Mucosa of rectum (tissue), 2 donors: ENCODE results near the gene OCA2.

Source experiments
- H3K27ac ChIP-seq, 2 donors: one replicate each; pipeline ENCODE4 v1.7.0; 2013; ENCODE audit warnings: inconsistent platforms in 2 of 2, low read depth in 2 of 2, low read length in 2 of 2
- H3K27me3 ChIP-seq, 2 donors: one replicate each; pipeline ENCODE4 v1.7.0; 2013; ENCODE audit warnings: low read length in 2 of 2; ENCODE audit not compliant: control insufficient read depth in 2 of 2, insufficient read depth in 2 of 2
- H3K36me3 ChIP-seq, 2 donors: one replicate each; pipeline ENCODE4 v1.7.0; 2013; ENCODE audit warnings: low read length in 2 of 2; ENCODE audit not compliant: control insufficient read depth in 2 of 2, insufficient read depth in 2 of 2
- H3K4me1 ChIP-seq, 2 donors: one replicate each; pipeline ENCODE4 v1.7.0; 2013; ENCODE audit warnings: low read length in 2 of 2, mild to moderate bottlenecking in 1 of 2; ENCODE audit not compliant: control insufficient read depth in 2 of 2, insufficient read depth in 2 of 2
- H3K4me3 ChIP-seq, 2 donors: one replicate each; pipeline ENCODE4 v1.7.0; 2013; ENCODE audit warnings: low read length in 2 of 2
- H3K9ac ChIP-seq, 2 donors: one replicate each; pipeline ENCODE4 v1.7.0; 2013; ENCODE audit warnings: low read length in 2 of 2, low read depth in 1 of 2, mild to moderate bottlenecking in 1 of 2
- H3K9me3 ChIP-seq, 2 donors: one replicate each; pipeline ENCODE4 v1.7.0; 2013; ENCODE audit warnings: low read length in 2 of 2; ENCODE audit not compliant: control insufficient read depth in 2 of 2
- donor health status: healthy.
- donor health status: Normal muscosa, but diverticular disease.

Gene OCA2

DNA sequence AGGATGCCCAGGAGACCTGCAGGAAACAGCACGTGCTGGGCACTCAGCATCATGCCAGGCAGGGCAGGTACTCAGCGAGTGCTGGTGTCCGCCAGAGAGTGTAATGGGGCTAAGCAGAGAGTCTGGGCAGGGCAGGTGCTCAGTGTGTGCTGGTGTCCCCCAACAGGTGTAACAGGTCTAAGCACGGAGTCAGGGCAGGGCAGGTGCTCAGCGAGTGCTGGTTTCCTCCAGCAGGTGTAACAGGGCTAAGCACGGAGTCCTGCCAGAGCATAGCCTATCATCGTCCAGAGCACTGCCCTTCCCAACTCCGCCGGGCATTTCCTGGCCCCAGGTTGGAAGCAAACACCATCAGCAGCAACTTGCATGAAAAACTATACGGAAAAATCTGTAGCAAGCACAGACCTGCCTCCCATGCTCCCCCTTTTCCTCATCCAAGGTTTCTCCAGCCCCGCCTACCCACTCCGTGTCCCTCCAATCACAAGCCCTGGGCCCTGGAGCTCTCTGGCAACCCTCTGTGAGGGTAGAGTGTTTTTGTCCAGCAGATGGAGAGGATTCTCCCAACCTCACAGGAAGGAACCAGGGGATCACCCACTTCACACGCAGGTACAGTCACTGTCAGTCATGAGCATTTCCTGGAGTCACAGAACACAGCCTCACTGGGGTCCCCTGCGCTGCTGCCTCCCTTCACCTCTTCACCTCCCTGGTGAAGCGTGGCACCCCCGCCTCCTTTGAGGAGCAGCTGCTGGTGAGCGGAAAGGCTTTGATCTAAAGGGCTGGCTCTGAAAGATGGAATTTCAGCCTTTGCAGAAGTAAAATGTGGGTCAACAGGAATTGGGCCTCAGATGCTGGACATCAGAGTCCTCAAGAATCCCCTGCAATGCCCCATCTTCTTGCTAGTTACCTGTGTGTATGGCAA lies 302.5 kb downstream of the OCA2 start:
- Histone ChIP-seq H3K4me1 (no peaks in the 10 kb centered on the region), H3K27me3 (no peaks in the 10 kb centered on the region), H3K36me3 (no peaks in the 10 kb centered on the region), H3K9me3 (peaks cover 3 to 6% of the 10 kb centered on the region in 2 donors), H3K4me3 (no peak overlapping the region), H3K27ac (no peak overlapping the region), H3K9ac (no peak overlapping the region)

DNA sequence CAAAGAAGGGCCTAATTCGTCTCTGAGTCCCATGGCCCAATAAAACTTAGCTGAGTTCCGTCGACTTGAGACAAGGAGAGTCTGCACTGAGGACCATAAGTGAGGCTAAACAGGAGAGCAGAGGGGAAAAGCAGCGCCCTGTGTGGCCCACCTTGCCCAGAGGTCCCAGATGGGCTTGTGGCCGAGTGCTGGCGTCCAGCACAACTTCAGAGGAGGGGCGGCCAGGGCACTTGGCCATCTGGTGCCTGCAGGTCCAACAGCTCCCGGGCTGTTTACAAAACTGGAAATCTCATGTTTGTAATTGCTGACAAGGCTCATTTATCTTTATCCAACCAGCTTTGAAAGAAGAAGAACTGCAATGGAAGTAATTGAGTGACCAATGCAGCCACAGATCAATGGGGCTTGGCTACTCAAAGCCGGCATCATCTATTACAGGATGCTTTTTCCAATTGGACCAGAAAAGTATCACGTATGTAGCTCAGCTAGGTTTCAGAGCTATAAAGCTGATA lies 306.3 kb downstream of the OCA2 start:
- H3K9me3 ChIP-seq = peaks cover 3% of the 10 kb centered on the region in 2 donors
- no peak overlapping the region for H3K4me3 ChIP-seq
- no peak overlapping the region for H3K9ac ChIP-seq
- H3K4me1 ChIP-seq = no peaks in the 10 kb centered on the region
- no peaks in the 10 kb centered on the region for H3K27me3 ChIP-seq
- H3K27ac ChIP-seq = no peak overlapping the region
- no peaks in the 10 kb centered on the region for H3K36me3 ChIP-seq

DNA sequence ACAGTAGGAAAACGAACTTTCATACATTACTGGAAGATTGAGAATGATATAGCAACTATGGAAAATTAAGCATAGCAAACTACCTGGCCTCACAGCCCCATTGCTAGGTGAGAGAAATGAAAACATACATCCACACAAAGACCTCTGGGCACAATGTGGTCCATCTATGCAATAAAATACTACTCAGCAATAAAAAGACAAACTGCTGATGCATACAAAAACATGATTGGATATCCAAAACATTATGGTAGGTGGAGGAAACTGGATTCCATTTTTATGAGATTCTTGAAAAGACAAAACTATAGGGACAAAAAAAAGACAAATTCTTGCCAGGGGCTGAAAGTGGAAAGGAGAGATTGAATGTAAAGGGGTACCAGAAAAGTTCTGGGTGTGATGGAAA lies 308.8 kb downstream of the OCA2 start:
- Histone ChIP-seq H3K36me3 (no peaks in the 10 kb centered on the region), H3K9ac (no peak overlapping the region), H3K4me3 (no peak overlapping the region), H3K9me3 (no peaks in the 10 kb centered on the region), H3K27ac (no peak overlapping the region), H3K4me1 (no peaks in the 10 kb centered on the region), H3K27me3 (no peaks in the 10 kb centered on the region)

DNA sequence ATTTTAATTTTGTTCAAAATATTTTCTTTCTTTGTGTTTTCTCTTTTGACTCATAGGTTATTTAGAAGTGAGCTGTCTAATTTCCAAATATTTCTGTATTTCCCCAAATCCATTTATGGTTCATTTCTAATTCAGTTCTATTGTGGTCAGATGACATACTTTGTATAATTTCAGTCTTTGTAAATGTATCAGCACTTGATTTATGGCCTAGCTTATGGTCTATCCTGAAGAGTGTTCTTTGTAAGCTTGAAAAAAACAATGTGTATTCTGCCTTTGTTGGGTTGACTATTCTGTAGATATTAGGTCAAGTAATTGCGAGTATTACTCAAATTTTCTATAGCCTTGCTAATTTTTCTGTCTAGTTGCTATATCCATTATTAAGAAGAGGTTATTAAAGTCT lies 311.2 kb downstream of the OCA2 start:
- Histone ChIP-seq H3K27me3 (no peaks in the 10 kb centered on the region), H3K4me1 (no peaks in the 10 kb centered on the region), H3K9ac (no peak overlapping the region), H3K27ac (no peak overlapping the region), H3K4me3 (no peak overlapping the region), H3K36me3 (no peaks in the 10 kb centered on the region), H3K9me3 (no peaks in the 10 kb centered on the region)

DNA sequence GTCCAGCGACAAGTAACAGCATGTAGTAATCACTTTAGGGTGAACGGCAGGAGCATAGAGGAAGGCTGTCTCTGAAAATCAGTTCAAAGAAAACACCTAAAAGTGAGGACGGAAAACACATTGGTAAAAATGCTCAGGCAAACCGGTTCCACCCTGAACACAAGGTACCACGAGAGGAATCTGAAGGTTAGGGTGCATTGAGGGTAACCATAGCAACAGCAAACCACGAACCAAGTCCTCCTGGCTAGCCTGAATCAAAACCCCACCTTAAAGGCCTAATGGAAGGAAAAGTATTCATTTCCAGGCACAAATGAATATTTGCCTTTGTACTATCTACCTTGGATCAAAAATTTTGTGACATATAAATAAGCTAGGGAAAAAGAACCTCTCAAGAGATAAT lies 315.0 kb downstream of the OCA2 start:
- Histone ChIP-seq H3K4me1 (no peaks in the 10 kb centered on the region), H3K4me3 (no peak overlapping the region), H3K27me3 (no peaks in the 10 kb centered on the region), H3K9me3 (peaks cover 0 to 5% of the 10 kb centered on the region in 2 donors), H3K9ac (no peak overlapping the region), H3K27ac (no peak overlapping the region), H3K36me3 (no peaks in the 10 kb centered on the region)

DNA sequence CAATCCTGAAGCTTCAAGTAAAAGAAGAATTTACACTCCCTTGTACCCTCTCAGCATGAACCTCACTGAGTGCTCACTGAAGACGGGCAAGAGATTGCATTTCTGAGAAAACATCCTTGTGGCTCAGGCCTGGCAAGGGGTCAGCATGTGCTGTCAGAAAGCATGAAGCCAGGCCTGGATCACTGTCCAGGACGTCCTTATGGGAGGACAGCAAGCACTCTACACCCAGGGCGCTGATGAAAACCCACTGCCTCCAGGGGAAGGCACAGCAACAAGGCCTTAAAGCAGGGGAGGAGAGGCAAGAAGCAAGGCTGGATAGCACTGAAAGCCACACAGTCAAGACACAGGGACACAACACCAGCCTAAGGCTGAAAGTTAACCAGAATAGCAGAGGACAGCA lies 315.4 kb downstream of the OCA2 start:
- no peaks in the 10 kb centered on the region for H3K36me3 ChIP-seq
- H3K9ac ChIP-seq = no peak overlapping the region
- H3K27me3 ChIP-seq = no peaks in the 10 kb centered on the region
- no peak overlapping the region for H3K27ac ChIP-seq
- no peaks in the 10 kb centered on the region for H3K4me1 ChIP-seq
- peaks cover 0 to 5% of the 10 kb centered on the region in 2 donors for H3K9me3 ChIP-seq
- H3K4me3 ChIP-seq = no peak overlapping the region

DNA sequence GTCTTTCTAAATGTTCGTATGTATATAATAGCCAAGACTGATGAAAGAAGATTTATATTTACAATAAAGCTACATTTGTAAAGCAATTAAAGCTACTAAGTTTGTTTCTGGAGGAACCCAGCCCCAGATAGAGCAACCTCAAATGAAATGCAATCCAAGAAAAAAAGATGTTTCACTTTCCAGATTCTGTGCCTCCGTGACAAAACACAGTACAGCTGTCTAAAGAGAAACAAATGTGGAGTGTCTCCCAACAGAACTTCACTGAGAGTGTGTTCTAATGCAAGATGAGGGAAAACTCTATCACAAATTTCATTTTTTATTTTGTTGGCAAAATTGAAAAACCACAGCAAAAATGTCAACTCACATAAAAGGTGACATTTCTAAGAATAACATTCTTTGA lies 317.0 kb downstream of the OCA2 start:
- Histone ChIP-seq H3K36me3 (no peaks in the 10 kb centered on the region), H3K9ac (no peak overlapping the region), H3K9me3 (peaks cover 0 to 5% of the 10 kb centered on the region in 2 donors), H3K27ac (no peak overlapping the region), H3K27me3 (no peaks in the 10 kb centered on the region), H3K4me1 (no peaks in the 10 kb centered on the region), H3K4me3 (no peak overlapping the region)

DNA sequence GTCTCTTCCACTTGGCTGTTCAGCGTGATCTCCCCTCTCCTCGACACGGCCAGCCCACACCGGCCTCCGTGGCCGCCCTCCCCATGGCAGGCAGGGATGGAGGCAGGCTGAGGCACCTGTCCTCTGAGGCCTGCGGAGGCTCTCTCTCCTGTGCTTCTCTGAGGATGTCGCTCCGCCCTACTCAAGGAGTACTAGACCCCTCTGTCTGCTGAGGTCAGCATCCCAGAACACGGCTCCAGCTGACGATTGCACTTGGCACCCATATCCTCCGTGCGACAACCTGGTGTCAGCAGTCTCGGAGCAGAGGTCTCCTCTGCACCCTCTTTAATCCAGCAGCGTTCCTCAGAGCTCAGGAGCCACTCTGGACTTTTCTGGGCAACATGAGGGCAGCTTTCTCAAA lies 322.6 kb downstream of the OCA2 start:
- Histone ChIP-seq H3K4me1 (no peaks in the 10 kb centered on the region), H3K27ac (no peak overlapping the region), H3K9ac (no peak overlapping the region), H3K4me3 (no peak overlapping the region), H3K27me3 (no peaks in the 10 kb centered on the region), H3K36me3 (no peaks in the 10 kb centered on the region), H3K9me3 (peaks cover 3 to 7% of the 10 kb centered on the region in 2 donors)

DNA sequence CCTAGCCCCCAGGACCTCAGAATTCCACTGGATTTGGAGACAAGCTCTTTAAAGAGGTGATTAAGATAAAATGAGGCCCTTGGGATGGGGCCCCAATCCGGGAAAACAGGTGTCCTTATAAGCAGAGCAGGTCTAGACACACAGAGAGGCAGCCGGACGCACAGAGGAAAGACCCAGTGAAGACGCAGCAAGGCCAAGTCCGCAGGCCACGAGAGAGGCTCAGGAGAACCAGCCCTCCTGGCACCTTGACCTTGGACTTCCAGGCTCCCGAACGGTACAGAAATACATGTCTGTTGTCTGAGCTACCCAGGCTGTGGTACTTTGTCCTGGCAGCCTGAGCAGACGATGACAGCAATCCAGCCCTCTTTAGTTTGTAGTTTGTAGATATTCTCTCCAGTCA lies 324.5 kb downstream of the OCA2 start:
- H3K27ac ChIP-seq = no peak overlapping the region
- peaks cover 3 to 4% of the 10 kb centered on the region in 2 donors for H3K9me3 ChIP-seq
- no peaks in the 10 kb centered on the region for H3K36me3 ChIP-seq
- H3K4me1 ChIP-seq = no peaks in the 10 kb centered on the region
- H3K27me3 ChIP-seq = no peaks in the 10 kb centered on the region
- no peak overlapping the region for H3K4me3 ChIP-seq
- no peak overlapping the region for H3K9ac ChIP-seq

DNA sequence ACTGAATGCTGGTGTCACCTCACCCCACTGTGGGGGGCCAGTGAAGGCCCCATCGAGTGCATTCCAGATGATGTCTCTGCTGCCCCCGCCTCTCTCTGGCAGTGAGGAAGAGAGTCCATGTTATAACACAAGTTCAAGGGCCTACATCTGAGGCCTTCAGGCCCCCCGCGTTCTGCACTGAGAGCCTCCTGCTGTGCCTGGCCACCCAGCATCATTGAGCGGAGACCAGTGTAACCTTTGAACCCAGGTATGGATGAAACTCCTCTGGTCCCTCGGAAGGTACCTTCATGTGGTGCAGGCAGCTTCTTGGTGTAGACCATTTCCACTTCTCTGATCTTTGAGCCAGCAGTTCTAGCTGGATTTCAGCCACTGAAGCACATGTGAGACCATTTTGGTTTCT lies 324.9 kb downstream of the OCA2 start:
- Histone ChIP-seq H3K27me3 (no peaks in the 10 kb centered on the region), H3K36me3 (no peaks in the 10 kb centered on the region), H3K4me1 (no peaks in the 10 kb centered on the region), H3K9ac (no peak overlapping the region), H3K4me3 (no peak overlapping the region), H3K9me3 (peaks cover 3 to 4% of the 10 kb centered on the region in 2 donors), H3K27ac (no peak overlapping the region)
